ENCODE data around the gene CD302. TPM values are rescaled to one million over a fixed set of nuclear protein-coding genes. Genes with fewer than 3 reads are reported as not detected.
"Not testable (repeated sequence)": the region's sequence is repeated elsewhere in the genome, so short reads cannot be mapped to it uniquely, and the experiment has no call there.

CD302 gene
- polyA plus RNA-seq, 1 experiment = 17.6 TPM

GRCh38 chr2:159829376-159829775 is 31.4 kb upstream of the CD302 start:
- Histone ChIP-seq H3K4me3 (ENCODE audit: low read depth, low read length) (no peak overlapping the region), H3K27ac (ENCODE audit: low read depth, low read length) (no peak overlapping the region), H3K9me3 (ENCODE audit: control insufficient read depth, insufficient read depth, low read length) (no peaks in the 10 kb centered on the region), H3K27me3 (ENCODE audit: control insufficient read depth, insufficient read depth, low read length) (peaks cover 10% of the 10 kb centered on the region)
- ChIA-PET CTCF (no interaction called here), POLR2A (no interaction called here)
- TF ChIP-seq, protein P1, sequence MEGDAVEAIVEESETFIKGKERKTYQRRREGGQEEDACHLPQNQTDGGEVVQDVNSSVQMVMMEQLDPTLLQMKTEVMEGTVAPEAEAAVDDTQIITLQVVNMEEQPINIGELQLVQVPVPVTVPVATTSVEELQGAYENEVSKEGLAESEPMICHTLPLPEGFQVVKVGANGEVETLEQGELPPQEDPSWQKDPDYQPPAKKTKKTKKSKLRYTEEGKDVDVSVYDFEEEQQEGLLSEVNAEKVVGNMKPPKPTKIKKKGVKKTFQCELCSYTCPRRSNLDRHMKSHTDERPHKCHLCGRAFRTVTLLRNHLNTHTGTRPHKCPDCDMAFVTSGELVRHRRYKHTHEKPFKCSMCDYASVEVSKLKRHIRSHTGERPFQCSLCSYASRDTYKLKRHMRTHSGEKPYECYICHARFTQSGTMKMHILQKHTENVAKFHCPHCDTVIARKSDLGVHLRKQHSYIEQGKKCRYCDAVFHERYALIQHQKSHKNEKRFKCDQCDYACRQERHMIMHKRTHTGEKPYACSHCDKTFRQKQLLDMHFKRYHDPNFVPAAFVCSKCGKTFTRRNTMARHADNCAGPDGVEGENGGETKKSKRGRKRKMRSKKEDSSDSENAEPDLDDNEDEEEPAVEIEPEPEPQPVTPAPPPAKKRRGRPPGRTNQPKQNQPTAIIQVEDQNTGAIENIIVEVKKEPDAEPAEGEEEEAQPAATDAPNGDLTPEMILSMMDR (IDR thresholded peaks at IDR 0.05; ENCODE audit: low read depth, low read length) = no peak
- no peak for DNase-seq (ENCODE audit: low read depth, low spot score)

DNA sequence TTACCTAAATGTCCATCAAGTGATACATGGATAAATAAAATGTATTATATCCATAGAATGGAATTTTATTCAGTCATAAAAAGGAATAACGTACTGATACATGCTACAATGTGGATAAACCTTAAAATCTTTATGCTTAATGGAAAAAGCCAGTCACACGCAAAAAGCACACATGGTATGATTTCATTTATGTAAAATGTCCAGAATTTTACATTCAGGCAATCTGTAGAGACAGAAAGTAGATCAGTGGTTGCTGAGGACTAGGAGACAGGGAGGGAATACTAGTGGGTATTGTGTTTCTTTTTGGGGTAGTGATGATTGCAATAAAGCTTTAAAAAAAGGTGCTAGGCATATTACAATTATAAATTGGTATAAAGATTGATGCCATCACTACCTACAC is 30.7 kb upstream of the CD302 start:
- Histone ChIP-seq H3K27ac (ENCODE audit: low read depth, low read length) (no peak overlapping the region), H3K27me3 (ENCODE audit: control insufficient read depth, insufficient read depth, low read length) (peaks cover 10% of the 10 kb centered on the region), H3K4me3 (ENCODE audit: low read depth, low read length) (no peak overlapping the region), H3K9me3 (ENCODE audit: control insufficient read depth, insufficient read depth, low read length) (no peaks in the 10 kb centered on the region)
- no peak for DNase-seq (ENCODE audit: low read depth, low spot score)
- ChIA-PET POLR2A (no interaction called here), CTCF (no interaction called here)
- TF ChIP-seq, protein P1 (IDR thresholded peaks at IDR 0.05; ENCODE audit: low read depth, low read length) = no peak

GRCh38 chr2:159822478-159822833 is 24.4 kb upstream of the CD302 start:
- H3K4me3 ChIP-seq (ENCODE audit: low read depth, low read length); H3K27ac ChIP-seq (ENCODE audit: low read depth, low read length); H3K27me3 ChIP-seq (ENCODE audit: control insufficient read depth, insufficient read depth, low read length); POLR2A ChIA-PET; H3K9me3 ChIP-seq (ENCODE audit: control insufficient read depth, insufficient read depth, low read length); DNase-seq (ENCODE audit: low read depth, low spot score): not testable (repeated sequence)
- CTCF ChIA-PET = interaction anchor here (0.6 kb wide), 1 partner anchor 1083 kb away, joined by 6 read pairs; no protein-coding TSS in a partner anchor

DNA sequence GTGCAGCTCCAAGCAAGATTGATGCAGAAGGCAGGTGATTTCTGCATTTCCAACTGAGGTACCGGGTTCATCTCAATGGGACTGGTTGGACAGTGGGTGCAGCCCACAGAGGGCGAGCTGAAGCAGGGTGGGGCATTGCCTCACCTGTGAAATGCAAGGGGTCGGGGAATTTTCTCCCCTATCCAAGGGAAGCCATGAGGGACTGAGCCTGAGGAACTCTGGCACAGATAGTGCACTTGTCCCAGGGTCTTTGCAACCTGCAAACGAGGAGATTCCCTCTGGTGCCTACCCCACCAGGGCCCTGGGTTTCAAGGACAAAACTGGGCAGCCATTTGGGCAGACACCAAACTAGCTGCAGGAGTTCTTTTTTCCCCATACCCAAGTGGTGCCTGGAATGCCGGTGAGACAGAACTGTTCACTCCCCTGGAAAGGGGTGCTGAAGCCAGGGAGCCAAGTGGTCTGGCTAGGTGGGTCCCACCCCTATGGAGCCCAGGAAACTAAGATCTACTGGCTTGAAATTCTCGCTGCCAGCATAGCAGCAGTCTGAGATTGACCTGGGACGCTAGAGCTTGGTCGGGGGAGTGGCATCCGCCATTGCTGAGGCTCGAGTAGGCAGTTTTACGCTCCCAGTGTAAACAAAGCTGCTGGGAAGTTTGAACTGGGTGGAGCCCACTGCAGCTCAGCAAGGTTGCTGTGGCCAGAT is 23.9 kb upstream of the CD302 start:
- CTCF ChIA-PET = interaction anchor here (0.6 kb wide), 1 partner anchor 1082 kb away, joined by 6 read pairs; no protein-coding TSS in a partner anchor
- H3K27ac ChIP-seq (ENCODE audit: low read depth, low read length); H3K9me3 ChIP-seq (ENCODE audit: control insufficient read depth, insufficient read depth, low read length); DNase-seq (ENCODE audit: low read depth, low spot score); H3K4me3 ChIP-seq (ENCODE audit: low read depth, low read length); H3K27me3 ChIP-seq (ENCODE audit: control insufficient read depth, insufficient read depth, low read length); POLR2A ChIA-PET: not testable (repeated sequence)

- POLR2A ChIA-PET = no interaction called here
- no peaks in the 10 kb centered on the region for H3K27me3 ChIP-seq (ENCODE audit: control insufficient read depth, insufficient read depth, low read length)
- CTCF ChIA-PET = interaction anchor here (0.9 kb wide), 1 partner anchor 11 kb away, joined by 4 read pairs; no protein-coding TSS in a partner anchor
- TF ChIP-seq, protein P1 (IDR thresholded peaks at IDR 0.05; ENCODE audit: low read depth, low read length) = no peak
- no peaks in the 10 kb centered on the region for H3K9me3 ChIP-seq (ENCODE audit: control insufficient read depth, insufficient read depth, low read length)
- no peak overlapping the region for H3K4me3 ChIP-seq (ENCODE audit: low read depth, low read length)
- no peak overlapping the region for H3K27ac ChIP-seq (ENCODE audit: low read depth, low read length)
- DNase-seq (ENCODE audit: low read depth, low spot score) = no peak
Observed at GRCh38 chr2:159818940-159819339, 20.9 kb upstream of the CD302 start.

- DNase-seq (ENCODE audit: low read depth, low spot score) = no peak
- TF ChIP-seq, protein P1 (IDR thresholded peaks at IDR 0.05; ENCODE audit: low read depth, low read length) = no peak
- H3K4me3 ChIP-seq (ENCODE audit: low read depth, low read length) = no peak overlapping the region
- ChIA-PET CTCF (interaction anchor here (1.3 kb wide), 1 partner anchor 9 kb away, joined by 4 read pairs; no protein-coding TSS in a partner anchor), POLR2A (no interaction called here)
- H3K27ac ChIP-seq (ENCODE audit: low read depth, low read length) = no peak overlapping the region
- no peaks in the 10 kb centered on the region for H3K9me3 ChIP-seq (ENCODE audit: control insufficient read depth, insufficient read depth, low read length)
- H3K27me3 ChIP-seq (ENCODE audit: control insufficient read depth, insufficient read depth, low read length) = peaks cover 2% of the 10 kb centered on the region
Observed at GRCh38 chr2:159817283-159817682, 19.3 kb upstream of the CD302 start.

Measured in AG04450 (cell line).